ACHN (cell line): ENCODE data around the gene ANKRD6.

Experiments used
- DNase-seq: peaks from one replicate; pipeline ENCODE4 v3.0.0-alpha.2; 2015
- in situ Hi-C: cut with HindIII; loops from 2 replicates; pipeline ENCODE4 v1.10.0; 2017; ENCODE audit warnings: low sequenced_read_pairs, low pct_ligation_motif_present, low pct_unique_long_range_greater_than_20kb

The ANKRD6 gene

DNA sequence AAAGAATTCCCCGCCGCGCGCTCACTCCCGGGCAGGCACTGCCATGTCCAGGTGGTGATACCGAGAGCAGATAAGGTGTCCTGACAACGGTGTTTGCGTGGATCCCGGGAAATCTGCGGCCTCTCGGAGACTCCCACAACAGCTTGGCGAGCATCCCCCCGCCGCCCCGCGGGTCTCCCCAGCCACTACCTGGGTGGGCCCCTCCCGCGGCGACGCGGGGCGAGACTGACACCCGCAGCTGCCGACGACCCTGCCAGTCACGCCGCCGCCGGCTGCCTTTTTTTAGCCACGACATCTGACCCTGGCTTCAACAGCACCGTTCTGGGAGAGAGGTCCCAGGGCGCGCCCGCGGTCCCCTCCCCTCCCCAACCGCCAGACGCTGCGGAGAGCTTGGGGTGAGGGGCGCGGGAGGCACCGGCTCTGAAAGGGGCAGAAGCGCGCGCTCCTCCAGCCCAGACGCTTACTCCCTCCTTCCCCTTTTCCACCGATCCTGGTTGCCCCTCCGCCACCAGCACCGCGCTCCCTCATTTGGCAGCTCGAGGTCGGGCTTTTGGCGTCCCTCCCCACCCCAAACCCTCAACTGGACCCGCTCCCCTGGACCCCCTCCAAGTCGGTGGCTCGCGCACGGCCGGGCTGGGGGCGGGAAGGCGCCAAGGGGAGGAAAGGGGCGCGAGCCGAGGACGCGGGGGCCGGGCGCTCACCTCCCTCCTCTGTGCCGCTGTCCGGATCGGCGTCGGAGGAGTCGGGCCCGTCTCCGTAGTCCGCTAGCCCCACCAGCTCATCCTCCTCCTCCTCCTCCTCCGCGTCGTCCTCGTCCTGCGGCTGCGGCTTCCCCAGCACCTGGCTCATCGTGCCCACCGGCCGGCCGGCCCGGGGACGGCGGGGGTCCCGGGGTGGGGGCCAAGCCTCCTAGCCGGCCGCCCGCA is 21.5 kb upstream of the ANKRD6 start:
- peak; percentile 8 for DNase-seq
- in situ Hi-C loops = no loop called here

DNA sequence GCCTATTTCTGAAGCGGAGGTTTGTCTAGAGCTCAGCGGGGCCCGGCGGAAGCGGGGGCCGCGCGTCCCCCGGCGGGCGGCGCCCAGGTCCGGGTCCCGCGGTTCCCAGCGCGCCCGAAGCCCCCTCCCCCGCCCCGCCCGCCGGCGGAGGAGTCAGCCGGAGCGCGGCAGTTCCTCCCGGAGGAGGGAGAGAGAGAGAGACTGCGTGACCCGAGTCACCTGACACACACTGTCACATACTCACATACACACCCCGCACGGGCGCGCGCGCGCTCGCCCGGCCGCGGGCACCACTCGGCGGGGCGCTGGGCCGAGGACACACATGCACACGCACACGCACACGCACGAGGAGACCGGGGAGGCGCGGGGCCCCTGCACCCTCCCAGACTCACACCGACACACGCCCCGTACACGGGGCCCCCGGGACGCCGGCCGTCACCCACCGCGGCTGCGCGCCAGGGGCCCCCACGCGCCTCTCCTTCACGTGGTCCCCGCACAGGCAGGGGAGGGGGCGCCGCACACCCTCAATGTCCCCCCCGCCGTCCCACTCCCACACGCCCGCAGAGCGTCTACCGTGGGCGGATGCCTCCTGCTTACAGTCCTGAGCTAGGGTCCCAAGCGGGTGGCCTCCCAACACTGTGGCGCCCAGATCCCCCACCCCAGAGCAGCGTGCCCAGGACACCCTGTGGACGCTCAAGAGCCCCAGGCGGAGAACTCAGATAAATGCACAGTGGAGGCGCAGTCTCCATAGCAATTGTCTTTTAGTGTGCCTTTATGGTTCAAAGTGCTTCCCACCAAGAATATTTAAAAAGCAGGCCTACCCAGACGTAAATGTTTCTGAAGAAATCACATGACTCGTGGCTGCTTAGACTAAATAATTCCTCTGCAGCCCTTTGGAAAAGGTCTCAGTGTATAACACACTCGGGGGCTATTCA is 20.6 kb upstream of the ANKRD6 start, which contains the start of gene RRAGD:
Gene RRAGD, minus strand, starts transcription at position 203 of the 935 bp plus-strand sequence. CDS start 280 bp downstream, outside the sequence.
- in situ Hi-C loops = no loop called here
- DNase-seq = no peak

DNA sequence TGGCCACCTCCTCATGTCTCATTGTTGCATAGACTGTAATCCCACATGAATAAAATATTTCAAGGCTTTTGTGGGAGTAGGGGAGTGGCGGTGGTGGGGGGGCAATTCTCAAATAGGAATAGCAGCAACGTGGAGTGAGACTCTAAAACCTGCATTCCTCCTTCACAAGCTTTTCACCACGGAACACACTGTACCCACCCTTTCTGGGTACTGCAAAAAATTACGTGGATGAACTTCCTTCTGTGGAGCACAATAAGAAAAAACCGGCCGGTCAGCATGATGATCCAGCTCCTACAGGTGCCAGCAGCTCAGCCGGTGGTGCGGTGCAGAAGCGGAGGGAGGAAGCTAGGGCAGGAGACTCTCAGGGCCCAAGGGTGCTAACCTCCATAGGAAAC is 19.9 kb upstream of the ANKRD6 start:
- no peak for DNase-seq
- in situ Hi-C loops = no loop called here

DNA sequence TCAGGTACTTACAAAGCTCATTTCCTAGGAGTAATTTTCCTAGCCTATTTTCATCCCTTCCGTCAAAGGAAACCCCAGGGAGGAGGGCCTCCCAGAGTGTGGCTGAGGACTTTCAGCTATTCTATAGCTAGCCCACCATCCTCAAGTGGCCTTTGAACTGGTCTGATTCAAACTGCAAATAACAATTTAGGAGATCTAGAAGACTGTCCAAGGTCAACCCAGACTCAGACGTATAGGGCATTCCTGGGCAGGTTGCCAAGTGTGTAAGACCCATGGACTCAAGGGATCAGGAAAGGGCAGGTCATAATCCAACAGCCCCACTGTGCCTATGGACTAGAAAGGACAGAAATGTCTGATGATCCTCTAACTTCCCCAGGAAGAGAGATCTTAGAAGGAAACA is 18.7 kb upstream of the ANKRD6 start:
- in situ Hi-C loops = no loop called here
- no peak for DNase-seq

DNA sequence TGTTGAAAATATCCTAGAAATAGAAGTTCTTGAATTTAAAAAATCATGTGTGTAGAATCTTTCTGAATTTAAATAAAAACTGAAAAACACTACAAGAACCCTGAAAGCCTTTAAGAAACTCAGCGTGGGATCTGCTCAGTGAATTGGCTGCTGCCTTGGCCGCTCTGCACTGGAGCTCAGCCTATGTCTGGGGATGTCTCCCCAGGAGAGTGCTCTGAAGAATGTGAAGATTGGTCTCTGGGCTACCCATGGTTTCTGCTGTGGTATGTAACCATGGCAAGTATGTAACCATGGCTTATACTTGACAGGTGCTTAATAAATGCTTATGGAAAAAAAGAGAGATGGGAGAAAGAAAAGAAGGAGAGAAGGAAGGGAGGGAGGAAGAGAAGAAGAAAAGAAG is 17.8 kb upstream of the ANKRD6 start:
- in situ Hi-C loops = no loop called here
- DNase-seq = no peak

DNA sequence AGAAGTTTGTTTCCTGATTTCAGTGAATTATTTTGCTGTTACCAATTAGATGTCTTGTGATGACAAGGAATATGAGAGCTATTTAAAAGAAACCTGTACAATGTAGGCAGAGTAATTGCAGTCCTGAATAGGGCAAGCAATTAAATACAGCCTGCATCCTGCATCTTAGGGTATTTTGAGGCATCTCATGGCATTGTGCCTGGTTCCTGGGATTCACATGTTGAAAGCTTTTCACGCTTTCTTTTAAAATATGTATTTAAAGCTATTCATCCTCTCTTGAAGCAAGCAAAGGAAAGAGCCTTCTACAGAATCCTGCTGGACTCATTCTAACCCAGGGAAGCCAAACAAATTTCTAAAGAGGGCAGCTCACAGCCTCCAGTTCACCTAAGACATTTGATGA is 16.2 kb upstream of the ANKRD6 start:
- in situ Hi-C loops = no loop called here
- no peak for DNase-seq

DNA sequence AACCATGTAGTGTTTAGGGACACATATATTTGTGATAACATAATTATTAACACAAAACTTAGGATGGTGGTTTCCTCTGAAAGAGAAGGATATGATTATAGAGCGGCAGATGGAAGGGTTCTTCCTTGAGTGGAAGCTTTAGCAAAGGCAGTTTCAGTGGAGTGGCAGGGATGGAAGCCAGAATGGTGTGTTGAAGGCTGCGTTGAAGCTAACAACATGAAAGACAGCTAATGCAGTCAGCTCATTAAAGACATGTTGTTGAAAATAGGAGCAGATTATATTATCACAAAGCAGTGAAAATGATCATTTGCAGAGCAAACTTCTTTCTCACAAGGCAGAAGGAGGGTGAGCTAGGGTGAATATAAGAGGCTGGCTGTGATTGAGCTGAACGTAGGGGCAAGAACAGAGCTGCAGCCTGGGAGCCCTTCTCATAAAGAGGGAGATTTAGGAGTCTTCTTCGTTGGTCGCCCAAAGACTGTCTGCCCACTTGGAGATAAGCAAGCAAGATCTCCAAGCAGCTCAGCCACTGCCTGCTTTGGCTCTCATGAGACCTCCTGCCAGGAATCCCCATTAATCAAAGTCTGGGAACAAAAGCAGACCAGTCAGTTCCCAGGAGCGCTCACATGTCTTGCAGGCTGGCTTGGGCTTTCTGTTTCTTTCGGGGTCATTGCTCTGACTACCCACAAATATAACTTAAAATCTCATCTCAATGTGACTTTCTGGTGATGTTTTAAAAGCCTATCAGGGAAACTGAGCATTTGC is 2.6 kb upstream of the ANKRD6 start:
- no peak for DNase-seq
- in situ Hi-C loops = no loop called here

DNA sequence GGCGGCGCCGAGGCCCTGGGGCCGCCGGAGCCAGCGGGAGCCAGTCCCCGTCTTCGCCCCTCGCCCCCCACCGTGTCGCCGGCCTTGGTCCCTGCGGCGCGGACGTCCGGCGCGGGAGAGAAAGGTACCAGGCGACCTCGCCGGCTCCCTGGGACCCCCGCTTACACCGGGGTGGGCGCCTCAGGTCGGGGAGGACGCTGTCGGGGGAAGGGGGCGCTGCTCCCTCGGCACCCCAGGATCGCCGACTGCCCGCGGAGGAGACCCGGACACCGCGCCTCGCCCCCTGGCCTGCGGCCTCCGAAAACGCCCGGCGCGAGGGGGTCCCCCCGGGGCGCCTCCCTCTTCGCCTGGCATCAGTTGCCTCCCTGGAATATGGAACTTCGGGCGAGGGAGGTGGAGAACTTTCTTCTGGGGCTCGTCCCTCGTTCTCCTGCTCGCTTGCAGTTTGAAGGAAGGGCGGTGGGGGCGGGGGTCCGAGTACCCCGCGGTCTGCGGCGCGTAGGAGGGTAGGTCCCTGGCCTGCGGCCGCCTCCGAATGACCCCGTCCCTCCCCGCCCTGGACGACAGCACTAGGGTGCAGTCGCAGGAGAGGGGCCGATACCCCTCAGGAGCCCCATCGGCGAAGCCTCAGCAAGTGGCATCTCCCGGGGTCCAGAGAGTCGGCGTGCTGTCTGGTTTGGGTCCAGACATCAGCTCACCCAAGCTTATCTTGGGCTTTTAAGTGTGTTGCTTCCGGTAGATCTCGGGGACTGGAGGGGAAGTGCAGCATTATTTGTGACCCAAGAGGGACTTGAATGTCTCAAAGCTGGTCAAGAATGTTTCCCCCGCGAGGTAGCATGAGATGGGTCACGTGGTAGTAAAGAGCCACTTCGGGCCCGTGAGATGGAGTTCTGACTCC is 549 bp downstream of the ANKRD6 start:
- in situ Hi-C loops = no loop called here
- DNase-seq = no peak

DNA sequence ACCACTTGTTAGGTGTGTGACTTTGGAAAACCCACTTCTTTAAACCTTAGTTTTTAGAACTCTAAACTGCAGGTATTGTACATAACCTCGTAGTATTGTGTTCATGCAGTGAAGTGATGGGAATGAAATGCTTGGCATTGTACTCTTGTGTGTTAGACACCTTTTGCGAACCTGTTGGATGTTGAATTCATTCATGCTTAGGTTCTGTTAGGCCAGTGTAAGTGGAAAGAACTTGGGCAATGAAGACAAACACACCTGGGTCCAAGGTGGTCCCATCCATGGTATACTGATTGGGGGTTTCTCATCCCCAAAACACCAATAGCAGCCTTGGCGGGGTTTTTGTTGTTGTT is 1.2 kb downstream of the ANKRD6 start:
- DNase-seq = no peak
- in situ Hi-C loops = no loop called here

DNA sequence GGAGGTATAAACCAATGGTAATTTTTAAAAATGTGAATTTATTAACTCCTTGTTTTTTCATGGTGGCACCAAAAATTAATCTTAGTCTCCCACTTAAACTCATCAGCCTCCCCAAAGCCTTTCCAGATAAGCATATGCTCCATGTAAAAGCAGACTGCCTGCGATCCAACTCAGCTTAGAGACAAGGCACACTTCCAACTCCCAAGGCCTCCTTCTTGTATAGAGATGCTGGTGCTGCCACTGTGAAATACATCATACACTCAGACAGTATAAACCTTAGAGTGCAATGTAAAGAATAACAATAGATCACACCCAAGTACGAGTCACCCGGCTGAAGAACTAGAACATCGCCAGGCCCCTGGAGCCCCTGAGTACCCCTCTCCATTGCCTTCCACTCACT is 2.0 kb downstream of the ANKRD6 start:
- in situ Hi-C loops = no loop called here
- no peak for DNase-seq

DNA sequence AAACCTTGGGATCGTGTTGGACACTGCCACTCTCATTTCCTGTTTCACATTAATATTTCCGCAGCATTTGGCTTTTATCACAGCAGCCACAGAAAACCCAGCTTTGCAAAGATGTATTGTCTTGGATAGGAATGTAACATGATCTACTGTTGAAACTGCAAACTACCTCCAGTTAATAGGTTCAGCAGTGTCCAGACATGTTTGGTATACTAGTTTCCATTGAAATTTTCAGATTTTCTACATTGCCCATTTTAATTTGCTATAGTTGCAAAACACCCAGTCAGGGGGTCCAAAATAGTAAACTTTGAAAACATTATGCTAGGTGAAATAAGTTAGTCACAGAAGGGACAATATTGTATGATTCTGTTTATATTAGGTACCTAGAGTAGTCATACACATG is 3.3 kb downstream of the ANKRD6 start:
- DNase-seq = no peak
- in situ Hi-C loops = no loop called here

DNA sequence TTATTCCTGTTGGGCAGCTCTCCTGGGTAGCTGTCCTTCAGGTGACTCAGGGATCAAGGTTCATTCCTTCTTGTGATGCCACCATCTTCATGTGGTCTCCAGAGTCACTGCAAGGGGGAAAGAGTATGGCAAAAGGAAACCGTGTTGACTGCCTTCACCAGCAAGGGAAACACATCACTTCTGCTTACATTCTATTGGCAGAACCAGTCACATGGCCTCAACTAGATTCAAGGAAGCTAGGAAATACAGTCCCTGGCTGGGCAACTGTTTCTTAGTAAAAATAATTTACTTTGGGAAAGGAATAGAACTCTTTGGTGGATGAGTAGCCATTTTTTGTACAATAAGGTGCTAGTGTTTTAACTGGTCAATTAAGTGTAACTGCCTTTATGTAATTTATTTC is 5.3 kb downstream of the ANKRD6 start:
- in situ Hi-C loops = no loop called here
- DNase-seq = no peak

DNA sequence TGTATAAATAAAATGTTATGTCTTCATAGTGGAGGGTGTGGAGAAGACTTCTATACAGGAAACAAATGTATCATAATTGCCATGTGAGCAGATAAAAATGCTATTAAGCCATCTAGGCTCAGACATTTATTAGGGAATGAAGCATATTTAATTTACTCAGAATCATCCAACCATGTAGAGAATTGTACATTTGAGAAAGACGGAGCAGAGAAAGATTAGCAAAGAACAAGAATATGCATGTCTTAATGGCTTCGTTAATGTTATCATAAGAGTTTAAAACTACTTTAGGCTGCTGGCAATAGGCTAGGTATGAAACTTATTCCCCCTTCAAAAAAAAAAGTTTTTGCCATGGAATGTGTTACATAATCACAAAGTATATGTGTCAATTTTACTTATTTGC is 6.1 kb downstream of the ANKRD6 start:
- in situ Hi-C loops = no loop called here
- DNase-seq = no peak

DNA sequence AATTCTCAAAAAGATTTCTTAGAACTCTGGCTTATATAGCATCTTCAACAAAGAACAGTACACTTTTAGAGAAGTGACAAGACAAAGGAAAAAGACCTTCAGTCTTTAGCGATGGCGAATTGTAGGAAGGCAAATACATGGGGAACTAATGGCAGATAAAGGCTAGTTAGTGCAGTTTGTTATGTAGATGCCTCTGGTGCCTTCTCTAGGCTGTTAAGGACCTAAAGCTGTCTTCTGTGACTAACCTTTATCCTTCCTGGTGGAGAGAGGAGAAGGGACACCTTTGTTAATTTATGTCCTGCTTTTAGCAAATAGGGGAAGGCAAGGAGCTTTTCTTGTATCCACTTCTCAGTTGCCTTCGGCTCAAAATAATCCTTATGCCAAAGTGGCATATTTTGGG is 7.2 kb downstream of the ANKRD6 start:
- DNase-seq = no peak
- in situ Hi-C loops = no loop called here

DNA sequence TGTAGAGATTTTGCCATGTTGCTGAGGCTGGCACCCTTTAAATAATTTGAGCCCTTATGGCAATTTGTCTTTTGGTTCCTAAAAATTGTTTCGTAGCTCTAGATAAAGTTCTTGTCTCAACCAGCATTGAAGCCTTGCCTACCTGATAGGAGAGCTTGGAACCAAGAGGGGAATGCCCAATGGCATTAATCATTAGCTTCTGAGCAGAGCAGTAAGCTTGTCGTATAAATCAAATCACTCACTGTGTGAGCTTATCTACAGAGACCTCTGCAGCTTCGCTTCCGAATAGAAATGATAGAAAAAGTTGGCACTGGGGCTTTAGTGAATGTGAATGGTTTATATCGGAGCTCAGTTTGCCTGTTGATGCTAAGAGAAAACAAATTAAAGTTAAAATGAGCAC is 10.7 kb downstream of the ANKRD6 start:
- in situ Hi-C loops = no loop called here
- DNase-seq = peak; percentile 52

DNA sequence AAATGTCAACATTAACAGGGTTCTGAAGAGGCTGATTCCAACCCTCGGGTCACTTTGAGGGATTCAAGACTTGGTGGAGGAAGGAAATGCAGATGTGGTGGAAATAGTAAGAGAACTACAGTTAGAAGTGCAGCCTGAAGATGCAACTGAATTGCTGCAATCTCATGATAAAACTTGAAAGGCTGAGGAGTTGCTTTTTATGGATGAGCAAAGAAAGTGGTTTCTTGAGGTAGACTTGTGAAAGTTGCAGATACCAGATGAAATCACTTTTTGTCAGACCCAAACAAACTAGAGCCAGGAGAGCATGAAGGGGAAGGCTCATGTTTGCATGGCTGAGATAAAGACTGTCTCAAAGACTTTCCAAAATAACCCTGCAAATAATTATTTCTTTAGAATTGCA is 16.2 kb downstream of the ANKRD6 start:
- in situ Hi-C loops = no loop called here
- no peak for DNase-seq

DNA sequence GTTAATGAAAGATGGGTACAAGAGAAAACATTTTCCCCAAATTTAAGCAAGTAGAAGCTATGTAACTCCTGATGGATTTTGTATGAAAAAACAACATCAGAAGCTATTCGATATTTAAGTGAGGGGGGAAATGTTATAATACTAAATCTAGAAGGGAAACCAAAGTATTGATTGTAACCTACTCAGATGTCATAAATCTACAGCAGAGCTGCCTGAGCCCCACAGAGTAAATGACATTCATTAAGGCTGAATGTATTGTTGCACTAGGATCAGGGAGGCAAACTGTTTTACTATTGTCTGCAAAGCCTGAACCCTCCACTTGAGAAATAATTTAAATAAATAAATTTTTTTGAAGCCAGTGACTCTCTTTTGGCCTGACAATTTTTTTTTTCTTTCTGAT is 19.3 kb downstream of the ANKRD6 start:
- no peak for DNase-seq
- in situ Hi-C loops = no loop called here

DNA sequence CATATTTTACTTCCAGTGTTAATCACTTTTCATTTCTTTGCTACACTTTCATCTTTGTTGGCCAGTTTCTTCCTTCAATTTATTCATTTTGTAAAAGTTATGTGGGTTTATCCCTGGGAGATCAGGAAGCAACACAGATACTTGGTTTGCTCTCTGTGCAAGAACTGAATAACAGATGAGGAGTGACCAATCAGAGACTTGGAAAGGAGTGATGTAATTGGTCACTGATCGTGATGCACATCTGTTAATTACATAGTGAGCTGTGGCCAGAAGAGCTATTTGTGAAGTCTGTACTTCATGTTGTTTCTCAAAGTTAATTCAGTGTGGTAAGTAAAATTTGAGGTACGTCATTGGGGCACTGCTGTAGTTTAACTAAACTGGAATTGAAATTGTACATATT is 21.3 kb downstream of the ANKRD6 start:
- DNase-seq = no peak
- in situ Hi-C loops = no loop called here
